OCI-LY3 (cell line): ENCODE results near the gene TMIGD1.

ENCODE experiments used
- EZH2phosphoT487 ChIP-seq: fragments of 200-600 bp; shearing (Covaris generic); IDR thresholded peaks from 2 replicates; pipeline ENCODE4 v1.6.1; 2018; ENCODE audit warnings: antibody characterized with exemption, mixed run types, low read depth
- TF ChIP-seq, protein P1 (sequence below): fragments of 200-600, 300-600 bp; sonication (generic); IDR thresholded peaks from 2 replicates; pipeline ENCODE4 v1.5.1; 2014; ENCODE audit warnings: antibody characterized with exemption, low read length, low read depth

- TF ChIP-seq, protein P1, sequence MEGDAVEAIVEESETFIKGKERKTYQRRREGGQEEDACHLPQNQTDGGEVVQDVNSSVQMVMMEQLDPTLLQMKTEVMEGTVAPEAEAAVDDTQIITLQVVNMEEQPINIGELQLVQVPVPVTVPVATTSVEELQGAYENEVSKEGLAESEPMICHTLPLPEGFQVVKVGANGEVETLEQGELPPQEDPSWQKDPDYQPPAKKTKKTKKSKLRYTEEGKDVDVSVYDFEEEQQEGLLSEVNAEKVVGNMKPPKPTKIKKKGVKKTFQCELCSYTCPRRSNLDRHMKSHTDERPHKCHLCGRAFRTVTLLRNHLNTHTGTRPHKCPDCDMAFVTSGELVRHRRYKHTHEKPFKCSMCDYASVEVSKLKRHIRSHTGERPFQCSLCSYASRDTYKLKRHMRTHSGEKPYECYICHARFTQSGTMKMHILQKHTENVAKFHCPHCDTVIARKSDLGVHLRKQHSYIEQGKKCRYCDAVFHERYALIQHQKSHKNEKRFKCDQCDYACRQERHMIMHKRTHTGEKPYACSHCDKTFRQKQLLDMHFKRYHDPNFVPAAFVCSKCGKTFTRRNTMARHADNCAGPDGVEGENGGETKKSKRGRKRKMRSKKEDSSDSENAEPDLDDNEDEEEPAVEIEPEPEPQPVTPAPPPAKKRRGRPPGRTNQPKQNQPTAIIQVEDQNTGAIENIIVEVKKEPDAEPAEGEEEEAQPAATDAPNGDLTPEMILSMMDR, result peak; percentile 43
- no peak for TF ChIP-seq EZH2phosphoT487
These were observed 34.9 kb downstream of the TMIGD1 start for GRCh38 chr17:30299000-30299399.
